ENCODE measurements around the gene CRMP1. TPM values are rescaled to one million over a fixed set of nuclear protein-coding genes. Genes with fewer than 3 reads are reported as not detected.

The CRMP1 gene
- total and polyA plus RNA-seq, 12 donors, result 0.18 to 17.7 (median 4.8) TPM

DNA sequence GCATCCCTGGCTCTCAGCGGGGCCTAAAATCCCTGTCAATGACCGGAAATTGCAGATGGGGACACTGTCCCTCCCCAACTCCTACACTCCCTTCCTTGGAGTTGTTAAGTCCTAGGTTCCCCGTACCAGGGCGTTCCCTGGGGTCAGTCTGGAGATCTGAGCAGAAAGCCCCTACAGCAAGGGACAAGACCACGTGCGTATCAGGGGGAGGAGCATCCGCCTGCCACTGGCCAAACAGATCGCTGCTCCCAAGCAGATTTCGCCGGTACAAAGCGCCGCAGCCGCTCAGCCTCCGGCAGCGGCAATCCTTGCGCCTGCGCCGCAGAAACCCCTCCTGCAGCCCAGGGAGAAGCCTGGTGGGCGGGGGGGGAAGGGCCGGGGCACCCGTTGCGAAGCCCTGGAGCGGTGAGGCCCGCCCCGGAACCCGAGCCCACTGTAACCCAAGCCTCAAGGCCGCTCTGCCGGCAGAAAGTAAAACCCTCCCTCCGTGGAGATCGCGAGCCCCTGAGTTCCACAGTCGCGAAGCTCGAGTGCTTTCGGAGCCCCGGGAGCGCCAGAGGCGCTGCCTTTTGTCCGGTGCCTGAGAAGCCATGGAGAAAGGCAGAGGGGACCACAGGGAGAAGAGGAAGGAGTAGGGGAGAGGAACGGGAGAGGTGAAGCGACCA is 2.7 kb downstream of the CRMP1 start:
- Histone ChIP-seq H3K4me3 (no peak overlapping the region), H3K27ac (peak overlapping the region in 1 of 5 donors; percentile 26), H3K9me3 (replicated peaks in 1 of 3) (no peaks in the 10 kb centered on the region), H3K27me3 (peaks cover 65% of the 10 kb centered on the region), H3K4me1 (replicated peaks in 1 of 2) (no peaks in the 10 kb centered on the region), H3K36me3 (replicated peaks in 1 of 2) (no peaks in the 10 kb centered on the region)
- DNase-seq, result peak in 1 of 7 donors; percentile 83
- intact Hi-C loops (cut with DNase I), result no loop called here
- 1 to 3% (median 2%) methylated on average over 11 to 41 of the region's 41 CpGs for WGBS, 4 donors
- TF ChIP-seq, protein P1, sequence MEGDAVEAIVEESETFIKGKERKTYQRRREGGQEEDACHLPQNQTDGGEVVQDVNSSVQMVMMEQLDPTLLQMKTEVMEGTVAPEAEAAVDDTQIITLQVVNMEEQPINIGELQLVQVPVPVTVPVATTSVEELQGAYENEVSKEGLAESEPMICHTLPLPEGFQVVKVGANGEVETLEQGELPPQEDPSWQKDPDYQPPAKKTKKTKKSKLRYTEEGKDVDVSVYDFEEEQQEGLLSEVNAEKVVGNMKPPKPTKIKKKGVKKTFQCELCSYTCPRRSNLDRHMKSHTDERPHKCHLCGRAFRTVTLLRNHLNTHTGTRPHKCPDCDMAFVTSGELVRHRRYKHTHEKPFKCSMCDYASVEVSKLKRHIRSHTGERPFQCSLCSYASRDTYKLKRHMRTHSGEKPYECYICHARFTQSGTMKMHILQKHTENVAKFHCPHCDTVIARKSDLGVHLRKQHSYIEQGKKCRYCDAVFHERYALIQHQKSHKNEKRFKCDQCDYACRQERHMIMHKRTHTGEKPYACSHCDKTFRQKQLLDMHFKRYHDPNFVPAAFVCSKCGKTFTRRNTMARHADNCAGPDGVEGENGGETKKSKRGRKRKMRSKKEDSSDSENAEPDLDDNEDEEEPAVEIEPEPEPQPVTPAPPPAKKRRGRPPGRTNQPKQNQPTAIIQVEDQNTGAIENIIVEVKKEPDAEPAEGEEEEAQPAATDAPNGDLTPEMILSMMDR (IDR thresholded peaks at IDR 0.05), result no peak
- no peak for TF ChIP-seq POLR2A (IDR thresholded peaks at IDR 0.05)

GRCh38 chr4:5889002-5889696 is 3.7 kb downstream of the CRMP1 start:
- H3K9me3 ChIP-seq (replicated peaks in 1 of 3), result no peaks in the 10 kb centered on the region
- no peak overlapping the region for H3K27ac ChIP-seq
- no peaks in the 10 kb centered on the region for H3K36me3 ChIP-seq (replicated peaks in 1 of 2)
- TF ChIP-seq, protein P1 (IDR thresholded peaks at IDR 0.05), result no peak
- no peak for TF ChIP-seq POLR2A (IDR thresholded peaks at IDR 0.05)
- 18 to 24% (median 19%) methylated on average over 7 to 8 of the region's 8 CpGs for WGBS, 4 donors
- H3K4me3 ChIP-seq, result no peak overlapping the region
- DNase-seq, result no peak
- intact Hi-C loops (cut with DNase I), result no loop called here
- H3K27me3 ChIP-seq, result peaks cover 61% of the 10 kb centered on the region
- H3K4me1 ChIP-seq (replicated peaks in 1 of 2), result no peaks in the 10 kb centered on the region

DNA sequence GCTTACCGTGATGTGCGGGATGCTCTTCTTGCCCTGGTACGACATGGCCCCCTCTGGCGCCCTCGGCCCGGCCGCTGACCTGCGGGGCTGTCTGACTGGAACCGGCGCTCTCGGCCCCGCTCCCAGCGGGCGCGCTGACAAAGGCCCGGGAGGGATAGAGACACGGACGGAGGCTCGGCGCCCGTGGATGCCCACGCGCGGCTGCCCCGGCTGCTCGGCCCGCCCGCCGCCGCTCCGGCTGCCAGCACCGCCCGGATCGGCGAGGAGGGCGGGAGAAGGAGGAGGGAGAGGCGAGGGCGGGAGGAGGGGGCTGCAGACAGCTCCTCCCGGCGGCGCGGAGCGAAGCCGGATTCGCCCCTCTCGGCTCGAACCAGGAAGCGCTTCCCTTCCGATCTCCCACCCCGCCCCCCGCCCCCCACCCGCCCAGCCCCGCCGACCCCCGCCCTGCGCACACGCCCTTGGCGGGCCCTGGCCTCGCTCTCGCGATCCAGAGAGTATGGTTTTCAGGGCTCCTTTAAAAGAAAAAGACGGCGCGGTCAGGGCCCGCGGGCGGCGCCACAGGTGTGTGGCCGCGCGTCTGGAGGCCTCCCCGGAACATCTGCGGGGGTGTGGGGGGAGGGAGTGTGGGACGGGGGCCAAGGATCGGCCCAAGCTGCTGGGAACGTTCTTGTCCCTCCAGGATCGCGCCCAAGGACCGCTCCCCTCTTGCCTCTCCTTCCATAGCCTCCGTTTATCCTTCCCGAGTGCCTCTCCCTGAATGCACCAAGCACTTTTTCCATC is 4.5 kb downstream of the CRMP1 start:
- WGBS, 4 donors, result 0 to 3% (median 1%) methylated on average over 9 to 81 of the region's 81 CpGs
- peak overlapping the region in 1 of 4 donors; percentile 29 for H3K4me3 ChIP-seq

More for the DNA sequence above, 4.5 kb downstream of the CRMP1 start:
- H3K27ac ChIP-seq, result peak overlapping the region in 1 of 5 donors; percentile 34
- no peaks in the 10 kb centered on the region for H3K4me1 ChIP-seq (replicated peaks in 1 of 2)
- TF ChIP-seq POLR2A (IDR thresholded peaks at IDR 0.05), result no peak
- TF ChIP-seq, protein P1 (IDR thresholded peaks at IDR 0.05), result no peak
- no peaks in the 10 kb centered on the region for H3K9me3 ChIP-seq (replicated peaks in 1 of 3)
- H3K36me3 ChIP-seq (replicated peaks in 1 of 2), result no peaks in the 10 kb centered on the region
- H3K27me3 ChIP-seq, result peaks cover 56% of the 10 kb centered on the region
- intact Hi-C loops (cut with DNase I), result no loop called here
- DNase-seq, result no peak

All from adrenal gland (tissue), 12 donors.